ENCODE measurements around the gene DAP.

- TF ChIP-seq ZFP3 (CRISPR knock-in tag; IDR thresholded peaks at IDR 0.05) (no peak), ARNTL (CRISPR knock-in tag; IDR thresholded peaks at IDR 0.05; ENCODE audit: borderline replicate concordance, low read depth) (no peak), CREB5 (CRISPR knock-in tag; IDR thresholded peaks at IDR 0.05; ENCODE audit: low read depth) (no peak), ZNF565 (CRISPR knock-in tag; conservative IDR thresholded peaks at IDR 0.05; ENCODE audit: low read depth) (no peak), PATZ1 (CRISPR knock-in tag; IDR thresholded peaks at IDR 0.05; ENCODE audit: borderline replicate concordance) (no peak), ISL1 (CRISPR knock-in tag; IDR thresholded peaks at IDR 0.05) (no peak), POU6F1 (CRISPR knock-in tag; IDR thresholded peaks at IDR 0.05; ENCODE audit: borderline replicate concordance, low read depth) (no peak), SNAI2 (CRISPR knock-in tag; IDR thresholded peaks at IDR 0.05) (no peak), ZFP30 (CRISPR knock-in tag; IDR thresholded peaks at IDR 0.05) (no peak), RARB (CRISPR knock-in tag; IDR thresholded peaks at IDR 0.05) (no peak), TSHZ2 (CRISPR knock-in tag; IDR thresholded peaks at IDR 0.05) (no peak), PPARA (CRISPR knock-in tag; IDR thresholded peaks at IDR 0.05; ENCODE audit: borderline replicate concordance) (no peak), ZNF70 (CRISPR knock-in tag; IDR thresholded peaks at IDR 0.05) (no peak)
These were observed 18.6 kb upstream of the DAP start for GRCh38 chr5:10779592-10779991.

Measured in SK-N-SH treated with all-trans-retinoic acid at 6 μM for 48 hours (cell line).